ENCODE results near the gene XRCC4. TPM values are rescaled to one million over a fixed set of nuclear protein-coding genes. Genes with fewer than 3 reads are reported as not detected.
A peak's percentile ranks its signal among the peaks of the same experiment; 100 is the strongest.

XRCC4 gene
- total RNA-seq, 2 donors from 2014 or later = 10.6 to 17.3 TPM

DNA sequence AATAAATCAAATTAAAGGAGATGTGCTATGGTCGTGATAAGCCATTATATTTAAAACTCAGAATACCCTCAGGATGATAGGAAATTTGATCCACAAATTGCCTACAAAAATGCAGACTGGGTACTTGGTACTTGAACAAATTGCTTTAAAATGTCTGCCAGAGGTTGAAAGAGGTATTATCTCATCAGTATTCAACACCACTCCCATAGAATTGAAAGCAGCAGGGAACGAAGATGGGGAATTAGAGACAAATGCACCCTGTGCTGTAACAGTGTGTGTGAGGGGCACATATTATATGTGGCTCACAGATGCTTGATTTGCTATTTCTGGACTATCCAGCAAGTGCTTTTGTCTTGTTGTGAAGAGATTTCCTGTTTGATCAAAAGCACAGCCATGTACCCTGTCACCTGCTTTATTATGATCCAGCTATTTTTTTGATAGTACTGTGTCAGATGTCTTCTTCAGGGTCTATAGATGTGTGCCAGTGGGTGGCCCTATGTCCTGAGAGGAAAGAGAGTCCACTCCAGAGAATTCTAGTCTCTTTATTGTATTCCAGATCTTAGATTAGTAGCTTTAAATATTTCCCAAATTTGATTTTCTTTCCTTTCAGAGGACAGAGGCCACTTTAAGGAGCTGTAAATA, 120.1 kb downstream of the XRCC4 start:
- Mint-ChIP-seq H3K4me1 (no peaks in the 10 kb centered on the region), H3K36me3 (ENCODE audit: low read depth) (peaks cover 3% of the 10 kb centered on the region), H3K9me3 (no peaks in the 10 kb centered on the region), H3K27me3 (ENCODE audit: insufficient read depth) (no peaks in the 10 kb centered on the region), H3K4me3 (no peak overlapping the region), H3K27ac (no peak overlapping the region)
- Histone ChIP-seq H3K9ac (ENCODE audit: extremely low read depth, low read length, poor library complexity, severe bottlenecking) (no peak overlapping the region), H3K4me3 (ENCODE audit: low read length) (no peak overlapping the region), H3K27me3 (ENCODE audit: control insufficient read depth, insufficient read depth, low read length, poor library complexity, severe bottlenecking) (no peaks in the 10 kb centered on the region), H3K4me1 (ENCODE audit: control insufficient read depth, insufficient read depth, low read length) (no peaks in the 10 kb centered on the region), H3K9me3 (ENCODE audit: control insufficient read depth, low read length) (no peaks in the 10 kb centered on the region), H3K27ac (ENCODE audit: low read depth, low read length) (peak overlapping the region; percentile 16), H3K36me3 (ENCODE audit: control insufficient read depth, insufficient read depth, low read length) (no peaks in the 10 kb centered on the region)
- WGBS, 2 experiments (ENCODE audit: insufficient coverage in 1 of 2, insufficient read length in 1 of 2) = 75 to 87% methylated on average over 1 to 2 of the region's 2 CpGs
- TF ChIP-seq, protein P1, sequence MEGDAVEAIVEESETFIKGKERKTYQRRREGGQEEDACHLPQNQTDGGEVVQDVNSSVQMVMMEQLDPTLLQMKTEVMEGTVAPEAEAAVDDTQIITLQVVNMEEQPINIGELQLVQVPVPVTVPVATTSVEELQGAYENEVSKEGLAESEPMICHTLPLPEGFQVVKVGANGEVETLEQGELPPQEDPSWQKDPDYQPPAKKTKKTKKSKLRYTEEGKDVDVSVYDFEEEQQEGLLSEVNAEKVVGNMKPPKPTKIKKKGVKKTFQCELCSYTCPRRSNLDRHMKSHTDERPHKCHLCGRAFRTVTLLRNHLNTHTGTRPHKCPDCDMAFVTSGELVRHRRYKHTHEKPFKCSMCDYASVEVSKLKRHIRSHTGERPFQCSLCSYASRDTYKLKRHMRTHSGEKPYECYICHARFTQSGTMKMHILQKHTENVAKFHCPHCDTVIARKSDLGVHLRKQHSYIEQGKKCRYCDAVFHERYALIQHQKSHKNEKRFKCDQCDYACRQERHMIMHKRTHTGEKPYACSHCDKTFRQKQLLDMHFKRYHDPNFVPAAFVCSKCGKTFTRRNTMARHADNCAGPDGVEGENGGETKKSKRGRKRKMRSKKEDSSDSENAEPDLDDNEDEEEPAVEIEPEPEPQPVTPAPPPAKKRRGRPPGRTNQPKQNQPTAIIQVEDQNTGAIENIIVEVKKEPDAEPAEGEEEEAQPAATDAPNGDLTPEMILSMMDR (conservative IDR thresholded peaks at IDR 0.05) = no peak
- no peak for DNase-seq

DNA sequence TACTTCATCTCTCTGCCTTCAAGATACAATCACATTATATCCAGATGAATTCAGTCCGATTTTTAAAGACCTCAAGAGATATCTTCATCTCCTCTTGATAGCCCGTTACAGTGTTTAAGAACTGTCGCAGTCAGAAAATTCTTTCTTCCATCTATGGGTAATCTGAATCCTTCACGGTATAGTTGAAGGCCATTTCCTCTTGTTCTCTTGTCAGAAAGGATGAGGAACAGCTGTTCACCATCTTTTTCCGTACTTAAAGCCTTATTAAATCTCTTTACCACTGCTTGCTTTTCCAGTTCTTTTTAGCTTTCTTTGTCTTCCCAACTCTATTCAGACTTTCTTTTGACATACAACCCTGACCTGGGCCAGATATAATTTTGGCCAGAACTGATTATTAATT, 121.8 kb downstream of the XRCC4 start:
- Histone ChIP-seq H3K9me3 (ENCODE audit: control insufficient read depth, low read length) (no peaks in the 10 kb centered on the region), H3K27me3 (ENCODE audit: control insufficient read depth, insufficient read depth, low read length, poor library complexity, severe bottlenecking) (no peaks in the 10 kb centered on the region), H3K4me1 (ENCODE audit: control insufficient read depth, insufficient read depth, low read length) (no peaks in the 10 kb centered on the region), H3K36me3 (ENCODE audit: control insufficient read depth, insufficient read depth, low read length) (no peaks in the 10 kb centered on the region), H3K27ac (ENCODE audit: low read depth, low read length) (no peak overlapping the region), H3K9ac (ENCODE audit: extremely low read depth, low read length, poor library complexity, severe bottlenecking) (no peak overlapping the region), H3K4me3 (ENCODE audit: low read length) (no peak overlapping the region)
- TF ChIP-seq, protein P1 (conservative IDR thresholded peaks at IDR 0.05) = no peak
- Mint-ChIP-seq H3K36me3 (ENCODE audit: low read depth) (peaks cover 3% of the 10 kb centered on the region), H3K27me3 (ENCODE audit: insufficient read depth) (no peaks in the 10 kb centered on the region), H3K9me3 (no peaks in the 10 kb centered on the region), H3K27ac (no peak overlapping the region), H3K4me1 (no peaks in the 10 kb centered on the region), H3K4me3 (no peak overlapping the region)
- WGBS, 2 experiments (ENCODE audit: insufficient coverage in 1 of 2, insufficient read length in 1 of 2) = 89 to 94% methylated on average over 5 of the region's 5 CpGs
- DNase-seq = no peak

DNA sequence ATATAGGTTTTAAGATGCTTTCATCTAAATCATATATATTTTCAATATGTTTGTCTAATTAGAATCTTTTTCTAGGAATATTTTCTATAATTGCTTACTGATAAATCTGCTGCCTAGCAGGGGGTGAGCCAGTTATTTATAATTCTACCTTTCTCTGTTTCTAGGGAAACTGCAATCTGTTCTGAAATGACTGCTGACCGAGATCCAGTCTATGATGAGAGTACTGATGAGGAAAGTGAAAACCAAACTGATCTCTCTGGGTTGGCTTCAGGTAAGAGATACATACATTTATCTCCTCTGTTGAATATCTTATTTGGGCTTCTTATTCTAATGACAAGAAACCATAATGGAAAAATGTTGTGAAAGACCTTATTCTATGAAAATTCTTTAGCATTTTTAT, 127.3 kb downstream of the XRCC4 start:
- Histone ChIP-seq H3K9ac (ENCODE audit: extremely low read depth, low read length, poor library complexity, severe bottlenecking) (no peak overlapping the region), H3K27me3 (ENCODE audit: control insufficient read depth, insufficient read depth, low read length, poor library complexity, severe bottlenecking) (no peaks in the 10 kb centered on the region), H3K9me3 (ENCODE audit: control insufficient read depth, low read length) (no peaks in the 10 kb centered on the region), H3K27ac (ENCODE audit: low read depth, low read length) (no peak overlapping the region), H3K4me1 (ENCODE audit: control insufficient read depth, insufficient read depth, low read length) (no peaks in the 10 kb centered on the region), H3K36me3 (ENCODE audit: control insufficient read depth, insufficient read depth, low read length) (no peaks in the 10 kb centered on the region), H3K4me3 (ENCODE audit: low read length) (no peak overlapping the region)
- peaks cover 3% of the 10 kb centered on the region for H3K36me3 Mint-ChIP-seq (ENCODE audit: low read depth)
- H3K9me3 Mint-ChIP-seq = no peaks in the 10 kb centered on the region
- H3K4me3 Mint-ChIP-seq = no peak overlapping the region
- TF ChIP-seq, protein P1 (conservative IDR thresholded peaks at IDR 0.05) = no peak
- 85% methylated on average over 1 of the region's 1 CpG; no CpG with 5 or more reads in 1 of the 2 experiments for WGBS, 2 experiments (ENCODE audit: insufficient coverage in 1 of 2, insufficient read length in 1 of 2)
- DNase-seq = no peak
- no peaks in the 10 kb centered on the region for H3K27me3 Mint-ChIP-seq (ENCODE audit: insufficient read depth)
- no peaks in the 10 kb centered on the region for H3K4me1 Mint-ChIP-seq
- H3K27ac Mint-ChIP-seq = no peak overlapping the region

Data from endodermal cell (in vitro differentiated cells).